RPMI8226 (cell line): ENCODE measurements around the gene EFHB.
"Not testable (repeated sequence)": the region's sequence is repeated elsewhere in the genome, so short reads cannot be mapped to it uniquely, and the experiment has no call there.

Source experiments
- DNase-seq: peaks from one replicate; pipeline ENCODE4 v3.0.0-alpha.2; 2015

The EFHB gene

GRCh38 chr3:19931180-19931692 is 2.8 kb downstream of the EFHB start:
- no peak for DNase-seq

DNA sequence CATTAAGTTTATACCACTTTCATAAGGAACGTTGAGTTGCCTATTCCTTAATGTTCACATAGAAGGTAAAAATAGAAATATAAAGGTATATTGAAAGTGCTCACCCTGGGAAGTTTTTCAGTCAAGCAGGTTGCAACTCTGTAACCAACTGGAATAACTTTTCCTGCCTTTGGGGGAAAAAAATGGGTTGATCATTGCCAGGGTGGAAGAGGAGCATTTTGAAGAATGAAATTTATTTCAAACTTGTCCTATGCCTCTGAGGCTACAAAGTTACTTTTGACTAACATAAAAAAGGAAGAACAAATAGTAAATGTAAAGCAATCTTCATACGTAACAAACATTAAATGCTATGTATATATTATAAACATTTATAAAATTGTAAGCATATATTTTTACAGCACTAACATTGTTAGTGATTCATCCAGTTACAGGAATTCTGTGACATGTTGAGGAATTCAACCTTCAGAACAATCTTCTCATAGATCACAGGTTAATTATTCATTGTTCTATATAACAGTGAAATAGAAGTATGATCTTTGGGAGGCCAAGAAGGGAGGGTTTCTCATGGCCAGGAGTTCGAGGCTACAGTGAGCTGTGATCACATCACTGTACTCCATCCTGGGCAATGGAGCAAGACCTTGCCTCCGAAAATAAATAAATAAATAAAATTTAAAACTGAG is 13.5 kb downstream of the EFHB start:
- no peak for DNase-seq

- no peak for DNase-seq
Observed at GRCh38 chr3:19917167-19917566, 16.9 kb downstream of the EFHB start.

DNA sequence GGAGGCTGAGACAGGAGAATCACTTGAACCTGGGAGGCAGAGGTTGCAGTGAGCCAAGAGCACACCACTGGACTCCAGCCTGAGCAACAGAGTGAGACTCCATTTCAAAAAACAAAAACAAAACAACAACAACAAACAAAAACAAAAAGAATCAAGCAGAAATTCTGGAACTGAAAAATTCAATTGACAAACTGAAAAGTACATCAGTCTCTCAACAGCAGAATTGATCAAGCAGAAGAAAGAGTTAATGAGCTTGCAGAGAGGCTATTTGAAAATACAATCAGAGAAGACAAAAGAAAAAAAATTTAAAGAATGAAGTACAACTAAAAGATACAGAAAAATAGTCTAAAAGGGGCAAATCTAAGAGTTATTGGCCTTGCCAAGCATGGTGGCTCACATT is 22.6 kb downstream of the EFHB start:
- DNase-seq, result no peak

DNA sequence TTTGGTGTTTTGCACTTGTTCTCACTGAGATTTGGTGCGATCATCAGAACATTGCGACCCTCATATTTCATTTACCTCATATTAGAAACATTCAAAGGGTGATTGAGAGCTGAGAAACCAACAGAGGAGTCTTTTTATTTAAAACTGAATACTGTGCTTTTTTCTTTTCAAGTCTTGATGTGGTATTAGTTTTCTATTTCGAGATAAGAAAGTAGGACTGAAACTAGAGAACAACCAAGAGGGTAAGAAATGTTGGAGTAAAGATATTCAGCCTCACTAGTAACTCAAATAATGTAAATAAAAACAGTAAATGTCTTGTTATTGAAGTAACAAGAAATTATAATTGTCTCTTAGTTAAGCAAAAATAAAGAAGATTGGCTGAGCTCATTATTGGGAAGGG is 26.5 kb downstream of the EFHB start:
- no peak for DNase-seq

GRCh38 chr3:19903649-19904048 is 30.4 kb downstream of the EFHB start:
- DNase-seq, result no peak

DNA sequence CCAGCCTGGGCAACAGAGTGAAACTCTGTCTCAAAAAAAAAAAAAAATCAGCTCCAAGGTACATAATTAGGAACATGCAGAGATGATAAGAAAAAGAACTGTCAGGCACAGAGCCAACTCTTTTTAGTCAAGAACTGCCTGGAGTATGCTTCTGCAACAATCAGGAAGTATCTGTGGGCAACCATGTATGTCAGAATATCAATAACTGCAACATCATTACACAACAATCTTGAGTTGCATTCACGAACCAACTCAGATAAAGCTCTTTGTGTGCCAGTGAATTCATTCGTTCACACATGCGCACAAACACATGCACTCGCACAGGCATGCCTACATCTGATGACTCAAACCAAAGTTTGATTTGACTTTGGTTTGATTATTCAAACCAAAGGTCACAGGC is 32.1 kb downstream of the EFHB start:
- no peak for DNase-seq

DNA sequence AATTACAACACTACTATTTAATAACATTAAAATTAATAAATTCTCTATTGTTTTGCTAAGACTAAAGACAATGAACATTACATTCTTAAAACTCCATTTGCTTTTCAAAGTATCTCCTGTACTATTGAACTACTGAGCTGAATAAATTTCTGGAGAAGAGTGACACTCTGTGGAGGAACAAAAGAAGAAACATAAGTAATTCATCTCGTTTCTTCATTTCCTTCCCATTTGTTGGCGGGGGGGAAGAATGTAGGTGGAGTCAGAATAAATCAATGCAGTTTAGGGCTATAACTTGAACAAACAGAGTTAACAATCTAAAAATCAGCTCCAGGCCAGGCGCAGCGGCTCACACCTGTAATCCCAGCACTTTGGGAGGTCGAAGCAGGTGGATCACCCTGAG is 32.7 kb downstream of the EFHB start:
- no peak for DNase-seq

- DNase-seq, result not testable (repeated sequence)
Observed at GRCh38 chr3:19899833-19900232, 34.2 kb downstream of the EFHB start.

DNA sequence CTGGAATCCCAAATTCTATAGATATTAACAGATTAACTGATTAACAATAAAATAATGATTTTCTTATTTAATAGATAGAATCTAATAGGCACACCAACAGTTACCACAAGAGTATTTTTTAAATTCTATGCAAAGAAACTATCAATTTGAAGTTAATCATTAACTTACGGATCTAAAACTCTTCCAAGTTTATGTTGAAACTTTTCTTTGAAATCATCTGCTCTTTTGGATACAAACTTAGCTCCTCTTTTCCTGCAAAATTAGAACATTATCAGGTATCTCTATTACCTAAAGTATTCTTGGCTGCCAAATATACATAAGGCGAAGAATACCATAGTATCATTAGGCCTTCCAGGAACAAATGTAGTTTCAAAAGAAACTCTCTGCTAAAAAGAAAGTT is 34.8 kb downstream of the EFHB start:
- DNase-seq, result no peak

GRCh38 chr3:19898721-19899120 is 35.3 kb downstream of the EFHB start:
- no peak for DNase-seq

DNA sequence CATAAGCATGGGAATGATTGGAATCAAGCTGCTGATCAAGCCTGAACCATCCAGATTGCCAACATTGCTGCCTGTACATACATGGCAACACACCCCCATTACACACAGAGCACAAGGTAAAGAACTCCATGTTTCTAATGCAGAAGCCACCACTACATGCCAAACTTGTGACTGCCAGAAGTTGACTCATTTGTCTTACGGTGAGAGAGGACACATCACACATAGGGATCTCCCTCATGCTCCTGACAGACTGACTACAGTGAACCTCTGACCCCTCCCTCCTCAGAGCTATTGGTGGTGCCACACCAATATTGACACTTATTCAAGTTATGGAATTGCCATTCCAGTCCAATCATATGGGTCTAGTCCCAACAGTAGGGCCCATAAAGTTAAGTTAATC is 42.3 kb downstream of the EFHB start:
- DNase-seq, result no peak

DNA sequence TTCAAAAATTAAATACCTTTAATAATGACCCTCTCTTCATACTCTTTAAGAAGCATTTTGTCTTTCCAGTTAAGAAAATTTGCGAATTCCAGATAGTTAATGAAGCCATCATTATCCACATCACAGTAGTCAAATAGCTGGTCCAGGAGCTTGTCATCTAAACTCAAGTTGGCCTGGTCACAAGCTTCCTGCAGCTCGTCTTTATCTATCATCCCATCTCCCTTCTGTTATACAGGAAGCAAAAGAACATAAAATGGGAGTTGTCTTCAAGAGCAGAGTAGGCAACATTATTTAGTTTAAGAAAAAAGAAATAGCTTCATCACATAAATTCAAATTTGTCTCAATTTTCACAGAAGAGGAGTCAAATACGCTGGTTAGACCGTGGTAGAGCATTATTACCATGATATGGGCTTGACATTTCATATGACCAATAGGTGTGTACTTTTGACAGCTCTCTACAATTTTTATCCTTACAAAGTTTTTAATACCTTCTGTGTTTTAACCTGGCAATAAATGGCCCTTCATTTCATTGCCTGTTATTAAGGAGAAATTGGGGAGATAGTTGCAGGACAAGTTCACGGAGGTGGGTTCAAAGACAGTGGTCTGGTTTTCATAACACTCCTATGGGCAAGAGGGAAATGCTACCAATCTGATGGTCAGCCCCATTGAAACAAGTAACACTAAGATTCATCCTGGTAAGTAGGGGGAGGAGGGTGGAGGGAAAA is 45.4 kb downstream of the EFHB start:
- no peak for DNase-seq

DNA sequence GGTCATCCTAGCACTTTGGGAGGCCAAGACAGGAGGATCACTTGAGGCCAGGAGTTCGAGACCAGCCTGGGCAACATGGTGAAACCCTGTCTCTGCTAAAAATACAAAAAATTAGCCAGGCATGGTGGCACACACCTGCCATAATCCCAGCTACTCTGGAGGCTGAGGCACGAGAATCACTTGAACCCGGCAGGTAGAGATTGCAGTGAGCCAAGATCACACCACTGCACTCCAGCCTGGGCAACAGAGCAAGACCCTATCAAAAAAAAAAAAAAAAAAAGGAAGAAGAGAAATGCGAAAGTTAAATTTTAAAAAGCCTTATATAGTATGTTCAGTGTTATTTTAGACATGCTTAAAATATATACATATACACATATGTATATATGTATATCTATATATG is 46.9 kb downstream of the EFHB start:
- not testable (repeated sequence) for DNase-seq

DNA sequence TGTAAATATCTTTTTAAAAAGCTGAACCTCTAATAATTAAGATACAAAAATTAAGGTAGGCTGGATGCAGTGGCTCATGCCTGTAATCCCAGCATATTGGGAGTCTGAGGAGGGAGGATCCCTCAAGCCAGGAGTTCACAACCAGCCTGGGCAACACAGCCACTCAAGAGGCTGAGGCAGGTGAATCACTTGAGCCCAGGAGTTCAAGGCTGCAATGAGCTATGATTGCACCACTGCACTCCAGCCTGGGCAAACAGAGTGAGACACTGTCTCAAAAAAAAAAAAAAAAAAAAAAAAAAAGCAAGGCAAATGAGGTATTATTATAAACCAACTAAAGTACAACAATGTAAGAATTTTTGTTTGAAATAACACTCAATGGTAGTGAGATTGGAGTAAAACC is 47.6 kb downstream of the EFHB start:
- no peak for DNase-seq

GRCh38 chr3:19885468-19885867 is 48.5 kb downstream of the EFHB start:
- DNase-seq, result peak; percentile 26

- no peak for DNase-seq
Observed at GRCh38 chr3:19881852-19882251, 52.2 kb downstream of the EFHB start.

DNA sequence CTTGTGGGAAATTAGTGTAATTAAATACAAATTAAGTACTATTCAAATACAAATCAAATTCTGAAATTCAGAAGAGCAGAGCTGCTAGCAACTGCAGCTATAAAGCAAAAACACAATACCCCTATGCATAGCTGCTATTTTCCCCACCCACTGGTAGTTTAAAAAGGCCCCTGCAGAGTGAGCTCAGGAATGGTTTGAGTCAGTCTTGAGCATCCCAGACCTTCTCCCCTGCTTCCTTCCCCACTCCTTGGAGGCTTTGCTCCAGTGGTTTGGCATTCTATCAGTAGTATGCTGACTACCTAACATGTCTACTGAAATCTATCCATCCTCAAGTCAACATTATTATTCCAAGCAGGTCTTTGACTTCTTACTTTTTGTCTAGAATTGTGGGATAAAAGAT is 53.0 kb downstream of the EFHB start:
- no peak for DNase-seq

DNA sequence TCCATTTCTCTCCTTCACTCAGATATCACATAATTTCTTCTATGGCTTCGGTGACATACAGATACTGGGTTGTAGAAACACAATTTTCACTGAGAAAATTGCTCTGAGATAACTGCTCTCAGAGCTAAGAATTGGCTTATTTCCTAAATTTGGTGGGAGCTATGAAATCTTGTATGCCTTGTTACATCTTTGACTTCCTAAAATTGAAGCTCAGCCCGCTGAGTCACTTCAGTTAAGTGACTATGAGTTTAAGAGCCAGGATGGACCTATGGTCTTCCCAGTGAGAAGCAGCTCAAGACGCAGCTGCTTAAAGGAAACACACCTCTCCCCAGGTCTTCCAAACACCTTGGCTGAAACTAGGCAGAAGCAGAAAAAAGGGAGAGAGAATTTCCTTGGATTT is 56.4 kb downstream of the EFHB start:
- DNase-seq, result no peak

DNA sequence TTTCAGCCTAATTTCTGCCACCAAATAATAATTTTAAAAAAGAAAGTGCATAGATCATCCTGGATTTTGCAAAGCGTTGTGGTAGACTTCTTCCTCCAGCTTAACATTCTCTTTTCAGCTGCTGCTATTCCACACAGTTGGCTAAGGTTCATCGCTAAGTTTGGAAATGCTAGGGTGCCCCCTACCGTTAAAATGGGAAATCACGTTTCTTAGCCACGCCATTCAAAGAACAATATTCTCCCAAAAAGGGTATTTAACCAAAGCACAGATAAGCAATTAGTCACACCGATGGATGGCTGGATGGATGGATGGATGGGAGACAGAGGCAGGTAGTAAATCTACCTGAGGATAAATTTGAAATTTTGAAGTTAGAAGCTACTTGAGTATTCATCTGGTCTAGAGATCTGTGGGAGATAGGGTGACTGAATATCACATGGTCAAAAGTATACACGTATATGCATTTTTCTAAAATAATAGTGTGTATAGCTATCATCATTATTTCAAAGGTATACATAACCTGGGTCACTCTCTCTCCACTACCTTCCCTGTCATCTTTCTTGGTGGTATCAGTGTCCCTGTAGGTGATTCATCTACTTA is 67.2 kb downstream of the EFHB start:
- peak; percentile 49 for DNase-seq

DNA sequence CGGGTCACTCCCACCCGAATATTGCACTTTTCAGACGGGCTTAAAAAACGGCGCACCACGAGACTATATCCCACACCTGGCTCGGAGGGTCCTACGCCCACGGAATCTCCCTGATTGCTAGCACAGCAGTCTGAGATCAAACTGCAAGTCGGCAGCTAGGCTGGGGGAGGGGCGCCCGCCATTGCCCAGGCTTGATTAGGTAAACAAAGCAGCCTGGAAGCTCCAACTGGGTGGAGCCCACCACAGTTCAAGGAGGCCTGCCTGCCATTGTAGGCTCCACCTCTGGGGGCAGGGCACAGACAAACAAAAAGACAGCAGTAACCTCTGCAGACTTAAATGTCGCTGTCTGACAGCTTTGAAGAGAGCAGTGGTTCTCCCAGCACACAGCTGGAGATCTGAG is 78.7 kb downstream of the EFHB start:
- not testable (repeated sequence) for DNase-seq

GRCh38 chr3:19846609-19847008 is 87.4 kb downstream of the EFHB start:
- DNase-seq, result not testable (repeated sequence)
